Mesothelial cell of epicardium (in vitro differentiated cells): ENCODE data around the gene MAD1L1. TPM values are rescaled to one million over a fixed set of nuclear protein-coding genes. Genes with fewer than 3 reads are reported as not detected.
"Not testable (repeated sequence)": the region's sequence is repeated elsewhere in the genome, so short reads cannot be mapped to it uniquely, and the experiment has no call there.

Experiments
- DNase-seq, 2 experiments: peaks; one replicate each; pipeline ENCODE4 v3.0.0; 2021; ENCODE audit warnings: low spot score in 2 of 2; ENCODE audit not compliant: unreplicated experiment in 2 of 2
- H3K27ac Mint-ChIP-seq: 2 replicates; pipeline ENCODE4 v1.8.0; 2021; ENCODE audit warnings: mixed read lengths
- H3K27me3 Mint-ChIP-seq: 2 replicates; pipeline ENCODE4 v1.8.0; 2021; ENCODE audit warnings: low read depth, mixed read lengths
- H3K36me3 Mint-ChIP-seq: 2 replicates; pipeline ENCODE4 v1.8.0; 2021; ENCODE audit warnings: mixed read lengths
- H3K4me1 Mint-ChIP-seq: 2 replicates; pipeline ENCODE4 v1.8.0; 2021; ENCODE audit warnings: mixed read lengths
- H3K4me3 Mint-ChIP-seq: 2 replicates; pipeline ENCODE4 v1.8.0; 2021; ENCODE audit warnings: mild to moderate bottlenecking, moderate library complexity, mixed read lengths
- H3K9me3 Mint-ChIP-seq: 2 replicates; pipeline ENCODE4 v1.8.0; 2021; ENCODE audit warnings: mixed read lengths
- total RNA-seq: library from RNA; stranded (reverse); gene quantifications from 3 replicates; pipeline ENCODE4 v1.2.1, GENCODE V29; 2021
- TF ChIP-seq, protein P1 (sequence below): fragments of 200-600 bp; sonication (generic); IDR thresholded peaks from one replicate; pipeline ENCODE4 v1.5.0; 2021; ENCODE audit warnings: antibody characterized with exemption; ENCODE audit not compliant: unreplicated experiment

MAD1L1 gene
- total RNA-seq, 1 donor from 2014 or later = 45.0 TPM

- no peak overlapping the region for H3K27ac Mint-ChIP-seq
- peaks cover 4% of the 10 kb centered on the region for H3K27me3 Mint-ChIP-seq
- TF ChIP-seq, protein P1, sequence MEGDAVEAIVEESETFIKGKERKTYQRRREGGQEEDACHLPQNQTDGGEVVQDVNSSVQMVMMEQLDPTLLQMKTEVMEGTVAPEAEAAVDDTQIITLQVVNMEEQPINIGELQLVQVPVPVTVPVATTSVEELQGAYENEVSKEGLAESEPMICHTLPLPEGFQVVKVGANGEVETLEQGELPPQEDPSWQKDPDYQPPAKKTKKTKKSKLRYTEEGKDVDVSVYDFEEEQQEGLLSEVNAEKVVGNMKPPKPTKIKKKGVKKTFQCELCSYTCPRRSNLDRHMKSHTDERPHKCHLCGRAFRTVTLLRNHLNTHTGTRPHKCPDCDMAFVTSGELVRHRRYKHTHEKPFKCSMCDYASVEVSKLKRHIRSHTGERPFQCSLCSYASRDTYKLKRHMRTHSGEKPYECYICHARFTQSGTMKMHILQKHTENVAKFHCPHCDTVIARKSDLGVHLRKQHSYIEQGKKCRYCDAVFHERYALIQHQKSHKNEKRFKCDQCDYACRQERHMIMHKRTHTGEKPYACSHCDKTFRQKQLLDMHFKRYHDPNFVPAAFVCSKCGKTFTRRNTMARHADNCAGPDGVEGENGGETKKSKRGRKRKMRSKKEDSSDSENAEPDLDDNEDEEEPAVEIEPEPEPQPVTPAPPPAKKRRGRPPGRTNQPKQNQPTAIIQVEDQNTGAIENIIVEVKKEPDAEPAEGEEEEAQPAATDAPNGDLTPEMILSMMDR = no peak
- H3K9me3 Mint-ChIP-seq = no peaks in the 10 kb centered on the region
- H3K4me3 Mint-ChIP-seq = no peak overlapping the region
- H3K36me3 Mint-ChIP-seq = no peaks in the 10 kb centered on the region
- no peak for DNase-seq
- H3K4me1 Mint-ChIP-seq = peaks cover 3% of the 10 kb centered on the region
These were observed 370.8 kb downstream of the MAD1L1 start for GRCh38 chr7:1861799-1862458.

DNA sequence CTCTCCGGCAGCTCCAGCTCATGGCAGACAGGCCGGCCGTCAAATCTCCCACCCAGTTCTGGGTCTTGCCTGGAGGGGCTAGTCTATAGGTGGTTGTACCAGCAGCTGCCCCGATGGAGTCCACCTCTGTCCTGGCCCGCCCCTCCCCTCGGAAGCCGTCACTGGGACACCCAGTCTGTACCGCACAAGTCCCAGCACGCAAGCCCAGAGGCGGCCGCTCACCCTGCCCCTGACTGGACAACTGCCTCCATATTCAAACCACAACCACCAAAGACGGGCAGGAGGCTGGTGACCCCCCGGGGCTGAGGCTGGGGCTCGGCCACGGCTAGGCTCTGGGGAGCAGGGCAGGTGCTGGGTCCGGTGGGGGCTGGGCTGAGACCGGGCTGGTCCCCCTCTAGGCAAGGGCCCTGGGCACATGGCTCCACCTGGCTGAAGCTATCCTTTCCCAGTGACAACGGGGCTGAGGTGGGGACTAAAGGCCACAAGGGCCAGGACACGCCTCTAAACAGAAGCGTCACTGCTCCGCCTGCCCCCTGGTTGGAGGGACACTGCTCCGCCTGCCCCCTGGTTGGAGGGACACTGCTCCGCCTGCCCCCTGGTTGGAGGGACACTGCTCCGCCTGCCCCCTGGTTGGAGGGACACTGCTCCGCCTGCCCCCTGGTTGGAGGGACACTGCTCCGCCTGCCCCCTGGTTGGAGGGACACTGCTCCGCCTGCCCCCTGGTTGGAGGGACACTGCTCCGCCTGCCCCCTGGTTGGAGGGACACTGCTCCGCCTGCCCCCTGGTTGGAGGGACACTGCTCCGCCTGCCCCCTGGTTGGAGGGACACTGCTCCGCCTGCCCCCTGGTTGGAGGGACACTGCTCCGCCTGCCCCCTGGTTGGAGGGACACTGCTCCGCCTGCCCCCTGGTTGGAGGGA is 371.6 kb downstream of the MAD1L1 start:
- H3K4me3 Mint-ChIP-seq, H3K4me1 Mint-ChIP-seq, H3K27ac Mint-ChIP-seq, H3K36me3 Mint-ChIP-seq, DNase-seq, H3K27me3 Mint-ChIP-seq, H3K9me3 Mint-ChIP-seq: not testable (repeated sequence)

GRCh38 chr7:1859266-1860035 is 373.3 kb downstream of the MAD1L1 start:
- TF ChIP-seq, protein P1 = no peak
- H3K9me3 Mint-ChIP-seq = no peaks in the 10 kb centered on the region
- H3K4me1 Mint-ChIP-seq = peaks cover 7% of the 10 kb centered on the region
- H3K36me3 Mint-ChIP-seq = no peaks in the 10 kb centered on the region
- H3K27me3 Mint-ChIP-seq = peaks cover 11% of the 10 kb centered on the region
- no peak for DNase-seq
- H3K4me3 Mint-ChIP-seq = no peak overlapping the region
- H3K27ac Mint-ChIP-seq = no peak overlapping the region

GRCh38 chr7:1858435-1859265 is 374.1 kb downstream of the MAD1L1 start:
- no peaks in the 10 kb centered on the region for H3K36me3 Mint-ChIP-seq
- H3K4me3 Mint-ChIP-seq = no peak overlapping the region
- H3K27ac Mint-ChIP-seq = no peak overlapping the region
- peaks cover 11% of the 10 kb centered on the region for H3K27me3 Mint-ChIP-seq
- TF ChIP-seq, protein P1 = no peak
- peak in 1 of 2 experiments; percentile 14 for DNase-seq
- H3K4me1 Mint-ChIP-seq = peaks cover 12% of the 10 kb centered on the region
- no peaks in the 10 kb centered on the region for H3K9me3 Mint-ChIP-seq

DNA sequence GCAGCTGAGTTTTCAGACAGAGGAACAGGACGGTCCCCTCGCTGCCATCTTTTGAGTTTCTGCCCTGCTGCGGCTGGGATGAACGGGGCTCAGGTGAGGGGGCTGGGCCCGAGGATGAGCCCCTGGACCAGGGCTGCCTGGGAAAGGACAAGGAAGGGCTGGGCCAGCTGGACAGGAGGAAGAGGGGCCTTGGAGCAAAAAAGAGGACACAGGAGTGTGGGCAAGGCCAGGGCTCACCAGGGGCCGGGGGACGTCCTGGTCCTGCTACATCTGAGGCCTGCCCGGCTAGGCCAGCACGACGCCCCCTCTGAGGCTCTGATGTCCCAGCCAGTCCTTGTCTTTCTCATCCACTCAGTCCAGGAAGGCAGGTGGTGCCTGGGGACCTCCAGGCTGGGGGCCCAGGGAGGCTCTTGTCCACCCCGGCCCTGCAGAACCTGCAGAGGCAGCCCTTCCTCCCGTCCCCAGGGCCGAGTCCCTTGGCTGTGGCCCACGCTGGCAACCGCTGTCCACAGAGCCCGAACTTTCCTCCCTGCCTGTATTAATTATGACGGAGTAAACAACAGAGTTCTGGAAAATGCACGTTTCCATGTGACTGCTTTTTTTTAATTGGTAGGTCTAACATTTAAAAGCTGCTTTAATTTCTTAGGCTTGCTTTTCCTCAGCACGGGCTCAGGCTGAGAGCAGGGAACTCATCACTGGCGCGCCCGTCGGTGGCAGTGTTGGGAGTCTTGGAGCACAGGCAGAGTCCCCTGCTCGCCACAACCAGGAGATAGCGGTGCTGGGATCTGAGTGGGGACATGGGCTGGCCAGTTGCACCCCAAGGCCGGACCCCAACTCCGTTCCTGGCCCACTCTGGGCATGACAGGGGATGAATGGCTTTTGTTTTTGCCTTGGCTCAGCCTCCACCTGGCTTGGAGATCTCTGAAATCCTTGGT is 375.0 kb downstream of the MAD1L1 start:
- peak in 1 of 2 experiments; percentile 11 for DNase-seq
- H3K4me3 Mint-ChIP-seq = no peak overlapping the region
- no peak overlapping the region for H3K27ac Mint-ChIP-seq
- H3K36me3 Mint-ChIP-seq = no peaks in the 10 kb centered on the region
- TF ChIP-seq, protein P1 = no peak
- peaks cover 19% of the 10 kb centered on the region for H3K4me1 Mint-ChIP-seq
- no peaks in the 10 kb centered on the region for H3K9me3 Mint-ChIP-seq
- H3K27me3 Mint-ChIP-seq = peaks cover 11% of the 10 kb centered on the region
